Measurements from ENCODE around the gene KCNH4.

KCNH4 gene

GRCh38 chr17:42159796-42160530 is 21.0 kb downstream of the KCNH4 start (continued):
- TF ChIP-seq ZXDB (tag by site-specific recombination; IDR thresholded peaks at IDR 0.05) (no peak), ZNF777 (tag by site-specific recombination; IDR thresholded peaks at IDR 0.05; ENCODE audit: borderline replicate concordance) (no peak), REST (tag by site-specific recombination; IDR thresholded peaks at IDR 0.05) (no peak), ZBTB44 (tag by site-specific recombination; IDR thresholded peaks at IDR 0.05) (no peak)

- H3K4me1 ChIP-seq (ENCODE audit: control insufficient read depth, insufficient read depth, low read length), result no peaks in the 10 kb centered on the region; the same call in 1 of the 2 replicates
- no peaks in the 10 kb centered on the region for H3K9me3 ChIP-seq (ENCODE audit: control insufficient read depth, insufficient read depth, low read depth, low read length)
- CTCF ChIA-PET, result interaction anchor here (0.5 to 2.6 kb wide), 6 partner anchors 26 to 329 kb away, joined by 3 to 8 read pairs (median 4); partner anchors contain the start of gene KCNH4
- TF ChIP-seq BCL11B (tag by site-specific recombination; IDR thresholded peaks at IDR 0.05; ENCODE audit: low read depth) (0 out of 2 replicates have a peak, but pooled peaks have one; percentile 3), PRDM4 (tag by site-specific recombination; IDR thresholded peaks at IDR 0.05) (no peak)
- H3K27ac ChIP-seq (ENCODE audit: extremely low read depth, low read depth, low read length), result no peak overlapping the region; the same call in 1 of the 2 replicates
- peaks cover 2 to 19% of the 10 kb centered on the region in 2 experiments for H3K36me3 ChIP-seq (ENCODE audit: control insufficient read depth in 2 of 2, insufficient read depth in 1 of 2, low read length in 2 of 2)
- POLR2A ChIA-PET, result interaction anchor here (0.7 to 2.1 kb wide), 3 partner anchors 16 to 189 kb away, joined by 4 to 6 read pairs (median 4); partner anchors contain the start of gene CNP
- H3K4me3 ChIP-seq (ENCODE audit: low read depth, low read length), result no peak overlapping the region
Observed at GRCh38 chr17:42155614-42156045, 25.3 kb downstream of the KCNH4 start.

- ChIA-PET CTCF (interaction anchor here (0.6 to 1.1 kb wide), 4 partner anchors 9 to 164 kb away, joined by 3 to 9 read pairs (median 3); no protein-coding TSS in a partner anchor), POLR2A (interaction anchor here (0.7 to 2.1 kb wide), 4 partner anchors 8 to 187 kb away, joined by 3 to 6 read pairs (median 6); partner anchors contain the start of genes CNP and KAT2A)
- peak overlapping the region; percentile 53 for H3K4me3 ChIP-seq (ENCODE audit: low read depth, low read length)
- no peaks in the 10 kb centered on the region; the same call in 1 of the 2 replicates for H3K4me1 ChIP-seq (ENCODE audit: control insufficient read depth, insufficient read depth, low read length)
- no peaks in the 10 kb centered on the region for H3K9me3 ChIP-seq (ENCODE audit: control insufficient read depth, insufficient read depth, low read depth, low read length)
- peaks cover 8 to 30% of the 10 kb centered on the region in 2 experiments for H3K36me3 ChIP-seq (ENCODE audit: control insufficient read depth in 2 of 2, insufficient read depth in 1 of 2, low read length in 2 of 2)
- peak overlapping the region; percentile 71 for H3K27ac ChIP-seq (ENCODE audit: extremely low read depth, low read depth, low read length)
- TF ChIP-seq ZNF76 (tag by site-specific recombination; IDR thresholded peaks at IDR 0.05; ENCODE audit: borderline replicate concordance, low read depth) (0 out of 2 replicates have a peak, but pooled peaks have one; percentile 37), ZNF146 (tag by site-specific recombination; IDR thresholded peaks at IDR 0.05) (no peak), YY1 (tag by site-specific recombination; IDR thresholded peaks at IDR 0.05) (no peak), PRDM10 (tag by site-specific recombination; IDR thresholded peaks at IDR 0.05) (peak; percentile 78), SP7 (tag by site-specific recombination; IDR thresholded peaks at IDR 0.05) (no peak), ZNF366 (tag by site-specific recombination; conservative IDR thresholded peaks at IDR 0.05) (no peak), SCRT2 (tag by site-specific recombination; IDR thresholded peaks at IDR 0.05) (peak; percentile 97), WT1 (tag by site-specific recombination; IDR thresholded peaks at IDR 0.05) (0 out of 2 replicates have a peak, but pooled peaks have one; percentile 11), SCRT1 (tag by site-specific recombination; IDR thresholded peaks at IDR 0.05; ENCODE audit: borderline replicate concordance) (peak; percentile 90), ZNF335 (tag by site-specific recombination; conservative IDR thresholded peaks at IDR 0.05) (peak; percentile 57; the same call in 1 of the 2 replicates), RBAK (tag by site-specific recombination; IDR thresholded peaks at IDR 0.05) (no peak)
Observed at GRCh38 chr17:42153919-42154742, 26.8 kb downstream of the KCNH4 start.
